Pancreas (tissue), 10 donors: Measurements from ENCODE around the gene CIB1. TPM values are rescaled to one million over a fixed set of nuclear protein-coding genes. Genes with fewer than 3 reads are reported as not detected.

Experiments
- ATAC-seq, 4 donors: fragments of 200-7000 bp; cut with Tn5 transposase; one replicate each; pipeline versions ENCODE4 v1.8.0 to v1.9.1; 2020; ENCODE audit warnings: mild to moderate bottlenecking in 4 of 4, moderate library complexity in 4 of 4
- DNase-seq, 6 donors: peaks; one replicate each; pipeline ENCODE4 v3.0.0-alpha.2; 2020
- FAIRE-seq: peaks from 2 replicates; lab custom pipeline; 2012; peaks lifted over from hg19 to GRCh38; lab: Jason Lieb, UNC
- H3K27ac ChIP-seq, 4 donors: fragments of 200-600 bp; sonication (generic); 1 replicate in 3 of 4; 2 replicates in 1 of 4; pipeline versions ENCODE4 v1.5.0 to v1.8.0; 2020
- H3K27me3 ChIP-seq, 4 donors: fragments of 200-600 bp; one replicate each; pipeline ENCODE4 v1.8.0; 2021
- H3K36me3 ChIP-seq, 3 donors: fragments of 200-600 bp; sonication (generic) in 1 of 3; one replicate each; pipeline versions ENCODE4 v1.5.0 to v1.8.0; 2020 to 2021
- H3K4me1 ChIP-seq, 3 donors: fragments of 200-600 bp; one replicate each; pipeline ENCODE4 v1.8.0; 2021
- H3K4me3 ChIP-seq, 4 donors: fragments of 200-600 bp; sonication (generic) in 2 of 4; one replicate each; pipeline versions ENCODE4 v1.5.0 to v1.8.0; 2020 to 2021
- H3K9me3 ChIP-seq, 4 donors: fragments of 200-600 bp; one replicate each; pipeline ENCODE4 v1.8.0; 2021
- WGBS, 2 donors: extraction: QIAGEN DNeasy Blood & Tissue Kit; methylation state at CpG; one replicate each; pipeline ENCODE4 v1.1.7; 2013; 5-methylcytosine and 5-hydroxymethylcytosine counted together
- intact Hi-C, 3 donors: fragments of 100-400 bp; cut with DNase I; formaldehyde crosslinking; loops; one replicate each; pipeline versions ENCODE4 v1.11.1 to v1.14.2; 2022
- polyA plus RNA-seq, 2 donors: library from polyadenylated mRNA; stranded (reverse); fragments of 200-250 nt; gene quantifications; one replicate each; pipeline ENCODE4 v1.2.3, GENCODE V29; 2013
- total RNA-seq, 6 donors: library from RNA; stranded (reverse); fragmentation: NEBNext Ultra II Directional in 4 of 6; extraction: Animal tissue kit (Norgen Biotek cat#: 25700) in 4 of 6; gene quantifications; one replicate each; pipeline versions ENCODE4 v1.2.1 to v1.2.4, GENCODE V29; 2021 to 2023
- TF ChIP-seq, protein P1 (sequence below), 4 donors: fragments of 200-600 bp; sonication (generic) in 3 of 4; IDR thresholded peaks; one replicate each; pipeline versions ENCODE4 v1.5.0 to v1.8.0; 2021; ENCODE audit warnings: antibody characterized with exemption in 4 of 4
- donor health status: healthy with polysubstance abuse.
- donor health status: DM: no; HTN: no; CAD: no; lungs with moderate emphysema.
- donor health status: DM: no; HTN: no; CAD: no.
- donor health status: control.
- donor health status: control.
- donor health status: Bipolar disorder and iron deficiency.
- donor health status: DM: yes; HTN: yes; CAD: no.
- donor health status: DM: no; HTN: no; CAD: no.
- donor health status: DM: no; HTN: no; CAD: no.
- donor health status: DM: yes; HTN: yes; CAD: no.

The CIB1 gene
- total and polyA plus RNA-seq, 8 donors: 70.4 to 162 (median 82.9) TPM

DNA sequence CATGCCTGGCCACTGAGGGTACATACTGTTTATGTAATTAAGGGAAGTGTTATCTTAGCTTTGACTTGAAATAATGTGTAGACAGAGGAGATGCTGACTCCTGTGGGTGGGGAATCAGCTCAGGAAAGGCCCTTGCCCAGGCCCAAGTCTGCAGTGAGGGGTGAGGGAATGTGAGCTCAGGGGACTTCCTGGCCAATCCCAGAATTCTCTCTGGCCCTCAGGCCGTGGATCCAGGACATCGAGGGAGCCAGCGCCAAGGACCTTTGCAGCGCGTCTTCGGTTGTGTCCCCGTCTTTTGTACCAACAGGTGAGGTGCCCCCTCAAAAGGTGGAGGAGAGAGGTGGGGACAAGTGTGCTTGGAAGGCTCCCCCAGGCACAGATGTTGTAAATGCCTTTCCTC lies 6.4 kb downstream of the CIB1 start:
- Histone ChIP-seq H3K9me3 (no peaks in the 10 kb centered on the region), H3K27ac (peak overlapping the region; percentile 73 to 90 (median 85)), H3K4me1 (peaks cover 38 to 51% (median 44%) of the 10 kb centered on the region in 3 donors), H3K4me3 (no peak overlapping the region), H3K27me3 (no peaks in the 10 kb centered on the region), H3K36me3 (peaks cover 3 to 60% (median 27%) of the 10 kb centered on the region in 3 donors)
- WGBS, 2 donors: 84 to 85% methylated on average over 7 of the region's 7 CpGs
- ATAC-seq (no peak), DNase-seq (peak in 1 of 6 donors; percentile 62), FAIRE-seq (no peak)
- intact Hi-C loops: loop anchor here in 1 of 3 donors (5.0 kb wide), 1 partner anchor 65 kb away; no protein-coding TSS in a partner anchor
- TF ChIP-seq, protein P1, sequence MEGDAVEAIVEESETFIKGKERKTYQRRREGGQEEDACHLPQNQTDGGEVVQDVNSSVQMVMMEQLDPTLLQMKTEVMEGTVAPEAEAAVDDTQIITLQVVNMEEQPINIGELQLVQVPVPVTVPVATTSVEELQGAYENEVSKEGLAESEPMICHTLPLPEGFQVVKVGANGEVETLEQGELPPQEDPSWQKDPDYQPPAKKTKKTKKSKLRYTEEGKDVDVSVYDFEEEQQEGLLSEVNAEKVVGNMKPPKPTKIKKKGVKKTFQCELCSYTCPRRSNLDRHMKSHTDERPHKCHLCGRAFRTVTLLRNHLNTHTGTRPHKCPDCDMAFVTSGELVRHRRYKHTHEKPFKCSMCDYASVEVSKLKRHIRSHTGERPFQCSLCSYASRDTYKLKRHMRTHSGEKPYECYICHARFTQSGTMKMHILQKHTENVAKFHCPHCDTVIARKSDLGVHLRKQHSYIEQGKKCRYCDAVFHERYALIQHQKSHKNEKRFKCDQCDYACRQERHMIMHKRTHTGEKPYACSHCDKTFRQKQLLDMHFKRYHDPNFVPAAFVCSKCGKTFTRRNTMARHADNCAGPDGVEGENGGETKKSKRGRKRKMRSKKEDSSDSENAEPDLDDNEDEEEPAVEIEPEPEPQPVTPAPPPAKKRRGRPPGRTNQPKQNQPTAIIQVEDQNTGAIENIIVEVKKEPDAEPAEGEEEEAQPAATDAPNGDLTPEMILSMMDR (IDR thresholded peaks at IDR 0.05): no peak

DNA sequence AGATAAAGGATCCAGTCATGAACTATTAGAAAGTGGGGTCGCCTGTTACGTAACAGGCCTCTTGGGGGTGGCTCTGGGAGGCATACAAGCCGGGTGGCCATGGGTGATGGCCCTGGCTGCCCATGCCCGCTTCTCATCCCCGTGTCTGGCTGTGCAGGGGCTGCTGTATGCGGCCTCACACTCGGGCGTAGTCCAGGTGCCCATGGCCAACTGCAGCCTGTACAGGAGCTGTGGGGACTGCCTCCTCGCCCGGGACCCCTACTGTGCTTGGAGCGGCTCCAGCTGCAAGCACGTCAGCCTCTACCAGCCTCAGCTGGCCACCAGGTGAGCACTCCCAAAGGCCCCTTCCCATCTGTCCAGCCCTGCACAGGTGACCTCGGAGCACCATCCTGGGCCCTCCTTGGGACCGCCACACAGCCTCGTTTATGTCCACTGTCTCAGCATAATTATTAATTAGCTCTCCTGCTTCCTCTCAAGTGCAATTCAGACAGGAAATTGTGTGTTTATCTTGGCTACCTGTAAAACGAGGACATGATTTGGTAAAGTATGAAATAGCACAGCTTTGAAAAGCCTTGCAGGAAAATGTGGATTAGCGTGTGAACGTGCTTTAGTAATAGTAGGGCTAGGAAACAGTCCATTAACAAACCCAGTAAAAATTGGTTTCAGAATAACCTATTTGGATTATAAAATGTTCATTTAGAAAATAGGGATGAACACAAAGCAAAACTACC lies 8.1 kb downstream of the CIB1 start:
- H3K4me1 ChIP-seq: peaks cover 33 to 41% (median 36%) of the 10 kb centered on the region in 3 donors
- no peaks in the 10 kb centered on the region for H3K27me3 ChIP-seq
- no peaks in the 10 kb centered on the region for H3K9me3 ChIP-seq
- 72 to 80% methylated on average over 18 of the region's 18 CpGs for WGBS, 2 donors
- FAIRE-seq (no peak), ATAC-seq (no peak), DNase-seq (peak in 1 of 6 donors; percentile 81)
- H3K4me3 ChIP-seq: no peak overlapping the region
- peak overlapping the region in 1 of 4 donors; percentile 4 for H3K27ac ChIP-seq
- peaks cover 3 to 68% (median 27%) of the 10 kb centered on the region in 3 donors for H3K36me3 ChIP-seq
- intact Hi-C loops: loop anchor here in 1 of 3 donors (5.0 kb wide), 1 partner anchor 63 kb away; no protein-coding TSS in a partner anchor
- TF ChIP-seq, protein P1 (IDR thresholded peaks at IDR 0.05): no peak

DNA sequence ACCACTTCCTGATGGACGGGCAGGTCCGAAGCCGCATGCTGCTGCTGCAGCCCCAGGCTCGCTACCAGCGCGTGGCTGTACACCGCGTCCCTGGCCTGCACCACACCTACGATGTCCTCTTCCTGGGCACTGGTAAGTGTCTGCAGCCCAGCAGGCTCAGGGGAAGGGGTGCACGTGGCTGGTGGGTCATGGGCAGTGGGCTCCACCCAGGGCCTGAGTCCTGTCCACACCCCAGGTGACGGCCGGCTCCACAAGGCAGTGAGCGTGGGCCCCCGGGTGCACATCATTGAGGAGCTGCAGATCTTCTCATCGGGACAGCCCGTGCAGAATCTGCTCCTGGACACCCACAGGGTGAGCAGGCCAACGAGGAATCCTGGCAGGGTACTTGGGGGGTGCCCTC lies 8.7 kb downstream of the CIB1 start:
- H3K9me3 ChIP-seq: no peaks in the 10 kb centered on the region
- 91 to 93% methylated on average over 17 of the region's 17 CpGs for WGBS, 2 donors
- H3K36me3 ChIP-seq: peaks cover 3 to 68% (median 27%) of the 10 kb centered on the region in 3 donors
- no peak overlapping the region for H3K4me3 ChIP-seq
- peaks cover 30 to 36% (median 31%) of the 10 kb centered on the region in 3 donors for H3K4me1 ChIP-seq
- TF ChIP-seq, protein P1 (IDR thresholded peaks at IDR 0.05): no peak
- intact Hi-C loops: loop anchor here in 1 of 3 donors (5.0 kb wide), 1 partner anchor 63 kb away; no protein-coding TSS in a partner anchor
- FAIRE-seq (no peak), ATAC-seq (no peak), DNase-seq (peak in 1 of 6 donors; percentile 74)
- no peak overlapping the region for H3K27ac ChIP-seq
- H3K27me3 ChIP-seq: no peaks in the 10 kb centered on the region

DNA sequence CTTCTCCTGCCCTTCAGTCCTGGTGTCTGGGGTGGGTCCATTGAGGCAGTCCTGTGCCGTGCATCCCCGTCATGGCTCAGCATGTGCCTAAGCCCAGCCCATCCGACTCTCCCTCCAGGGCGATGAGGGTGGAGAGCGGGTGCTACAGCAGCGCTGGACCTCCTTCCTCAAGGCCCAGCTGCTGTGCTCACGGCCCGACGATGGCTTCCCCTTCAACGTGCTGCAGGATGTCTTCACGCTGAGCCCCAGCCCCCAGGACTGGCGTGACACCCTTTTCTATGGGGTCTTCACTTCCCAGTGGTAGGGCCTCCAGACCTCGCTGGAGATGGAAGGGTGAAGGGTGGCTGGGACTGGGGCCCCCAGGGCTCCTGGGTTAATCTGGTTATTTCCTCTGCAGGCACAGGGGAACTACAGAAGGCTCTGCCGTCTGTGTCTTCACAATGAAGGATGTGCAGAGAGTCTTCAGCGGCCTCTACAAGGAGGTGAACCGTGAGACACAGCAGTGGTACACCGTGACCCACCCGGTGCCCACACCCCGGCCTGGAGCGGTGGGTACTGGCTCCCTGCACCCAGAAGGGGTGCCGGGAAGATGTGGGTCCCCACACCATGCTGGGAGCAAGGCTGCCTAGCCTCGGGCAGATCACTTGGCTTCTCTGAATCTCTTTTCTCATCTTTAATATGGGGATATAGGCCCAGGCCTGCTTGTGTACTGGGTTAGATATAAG lies 10.1 kb downstream of the CIB1 start:
- Histone ChIP-seq H3K9me3 (no peaks in the 10 kb centered on the region), H3K4me1 (peaks cover 16 to 23% (median 20%) of the 10 kb centered on the region in 3 donors), H3K4me3 (no peak overlapping the region), H3K27me3 (no peaks in the 10 kb centered on the region), H3K27ac (no peak overlapping the region), H3K36me3 (peaks cover 0 to 57% (median 27%) of the 10 kb centered on the region in 3 donors)
- DNase-seq (peak in 1 of 6 donors; percentile 64), FAIRE-seq (no peak), ATAC-seq (no peak)
- intact Hi-C loops: no loop called here
- TF ChIP-seq, protein P1 (IDR thresholded peaks at IDR 0.05): no peak
- WGBS, 2 donors: 90% methylated on average over 22 of the region's 22 CpGs
